ENCODE data around the gene ANKRD52. TPM values are rescaled to one million over a fixed set of nuclear protein-coding genes. Genes with fewer than 3 reads are reported as not detected.

Gene ANKRD52
- total and polyA plus RNA-seq, 9 of the 15 experiments (the other 6 are each of a cell fraction or from before 2014, with no cell fraction given), result 0.52 to 46.8 (median 7.9) TPM

- TF ChIP-seq HOMEZ (CRISPR knock-in tag; IDR thresholded peaks at IDR 0.05) (no peak), ELF4 (CRISPR knock-in tag; IDR thresholded peaks at IDR 0.05) (no peak), BRCA1 (IDR thresholded peaks at IDR 0.05) (no peak), BRCA1 (CRISPR knock-in tag; IDR thresholded peaks at IDR 0.05) (no peak), E4F1 (CRISPR knock-in tag; IDR thresholded peaks at IDR 0.05; ENCODE audit: borderline replicate concordance) (no peak), BRF2 (IDR thresholded peaks at IDR 0.05; ENCODE audit: borderline replicate concordance, insufficient read depth, insufficient read length) (no peak), HDAC2 (IDR thresholded peaks at IDR 0.05) (no peak), PTRF (tag; IDR thresholded peaks at IDR 0.05) (0 out of 2 replicates have a peak, but pooled peaks have one; percentile 2), MTA3 (IDR thresholded peaks at IDR 0.05; ENCODE audit: borderline replicate concordance) (no peak), OTX1 (CRISPR knock-in tag; IDR thresholded peaks at IDR 0.05) (0 out of 2 replicates have a peak, but pooled peaks have one; percentile 49), E2F4 (CRISPR knock-in tag; IDR thresholded peaks at IDR 0.05; ENCODE audit: low read depth) (no peak), TOE1 (IDR thresholded peaks at IDR 0.05; ENCODE audit: borderline replicate concordance) (peak; percentile 20; the same call in 1 of the 2 replicates), TOE1 (CRISPR knock-in tag; IDR thresholded peaks at IDR 0.05; ENCODE audit: borderline replicate concordance, low read depth) (no peak), GMEB1 (CRISPR knock-in tag; IDR thresholded peaks at IDR 0.05) (no peak), ZBTB11 (CRISPR knock-in tag; IDR thresholded peaks at IDR 0.05) (0 out of 6 replicates have a peak, but pooled peaks of 1 of the 3 experiments have one; percentile 3)
Observed at GRCh38 chr12:56267443-56268071, 9.4 kb upstream of the ANKRD52 start (continued).

Measured in K562 (cell line).